ENCODE measurements around the gene NADSYN1.

NADSYN1 gene

GRCh38 chr11:71491940-71492339, 38.9 kb downstream of the NADSYN1 start:
- peaks cover 56% of the 10 kb centered on the region for H3K36me3 ChIP-seq (ENCODE audit: control insufficient read depth, insufficient read depth, low read length)
- H3K4me3 ChIP-seq (ENCODE audit: extremely low read depth, insufficient read depth, low read length, poor library complexity, severe bottlenecking): no peak overlapping the region
- H3K9me3 ChIP-seq (ENCODE audit: control insufficient read depth, low read length): no peaks in the 10 kb centered on the region
- WGBS, 2 experiments (ENCODE audit: insufficient coverage in 2 of 2): 95% methylated on average over 6 to 7 of the region's 9 CpGs
- peaks cover 24% of the 10 kb centered on the region for H3K4me1 ChIP-seq (ENCODE audit: control insufficient read depth, insufficient read depth, low read length, poor library complexity, severe bottlenecking)
- H3K27ac ChIP-seq (ENCODE audit: low read depth, low read length, severe bottlenecking): no peak overlapping the region

GRCh38 chr11:71495286-71496230, 42.6 kb downstream of the NADSYN1 start:
- Histone ChIP-seq H3K36me3 (ENCODE audit: control insufficient read depth, insufficient read depth, low read length) (peaks cover 81% of the 10 kb centered on the region), H3K9me3 (ENCODE audit: control insufficient read depth, low read length) (no peaks in the 10 kb centered on the region), H3K4me3 (ENCODE audit: extremely low read depth, insufficient read depth, low read length, poor library complexity, severe bottlenecking) (no peak overlapping the region), H3K27ac (ENCODE audit: low read depth, low read length, severe bottlenecking) (no peak overlapping the region), H3K4me1 (ENCODE audit: control insufficient read depth, insufficient read depth, low read length, poor library complexity, severe bottlenecking) (no peaks in the 10 kb centered on the region)
- WGBS, 2 experiments (ENCODE audit: insufficient coverage in 2 of 2): 94 to 97% methylated on average over 18 of the region's 20 CpGs

- no peaks in the 10 kb centered on the region for H3K4me1 ChIP-seq (ENCODE audit: control insufficient read depth, insufficient read depth, low read length, poor library complexity, severe bottlenecking)
- no peak overlapping the region for H3K27ac ChIP-seq (ENCODE audit: low read depth, low read length, severe bottlenecking)
- no peaks in the 10 kb centered on the region for H3K9me3 ChIP-seq (ENCODE audit: control insufficient read depth, low read length)
- WGBS, 2 experiments (ENCODE audit: insufficient coverage in 2 of 2): 91 to 93% methylated on average over 13 of the region's 13 CpGs
- no peak overlapping the region for H3K4me3 ChIP-seq (ENCODE audit: extremely low read depth, insufficient read depth, low read length, poor library complexity, severe bottlenecking)
- H3K36me3 ChIP-seq (ENCODE audit: control insufficient read depth, insufficient read depth, low read length): peaks cover 75% of the 10 kb centered on the region
Measured at GRCh38 chr11:71496421-71496820, 43.4 kb downstream of the NADSYN1 start.

DNA sequence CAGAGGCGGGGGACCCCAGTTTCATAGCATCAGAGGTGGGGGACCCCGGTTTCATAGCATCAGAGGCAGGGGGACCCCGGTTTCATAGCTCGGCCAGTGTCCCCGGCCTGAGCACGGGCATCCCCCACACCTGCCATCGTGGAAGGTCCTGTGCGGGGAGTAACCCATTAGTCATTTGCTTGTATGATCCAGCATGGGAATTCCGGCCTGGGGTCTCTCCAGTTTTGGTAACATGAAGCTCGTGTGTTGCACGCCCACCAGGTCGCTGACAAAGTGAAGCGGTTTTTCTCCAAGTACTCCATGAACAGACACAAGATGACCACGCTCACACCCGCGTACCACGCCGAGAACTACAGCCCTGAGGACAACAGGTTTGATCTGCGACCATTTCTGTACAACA, 45.1 kb downstream of the NADSYN1 start:
- H3K27ac ChIP-seq (ENCODE audit: low read depth, low read length, severe bottlenecking): no peak overlapping the region
- 96 to 97% methylated on average over 18 of the region's 19 CpGs for WGBS, 2 experiments (ENCODE audit: insufficient coverage in 2 of 2)
- H3K9me3 ChIP-seq (ENCODE audit: control insufficient read depth, low read length): no peaks in the 10 kb centered on the region
- no peak overlapping the region for H3K4me3 ChIP-seq (ENCODE audit: extremely low read depth, insufficient read depth, low read length, poor library complexity, severe bottlenecking)
- peaks cover 58% of the 10 kb centered on the region for H3K36me3 ChIP-seq (ENCODE audit: control insufficient read depth, insufficient read depth, low read length)
- no peaks in the 10 kb centered on the region for H3K4me1 ChIP-seq (ENCODE audit: control insufficient read depth, insufficient read depth, low read length, poor library complexity, severe bottlenecking)

DNA sequence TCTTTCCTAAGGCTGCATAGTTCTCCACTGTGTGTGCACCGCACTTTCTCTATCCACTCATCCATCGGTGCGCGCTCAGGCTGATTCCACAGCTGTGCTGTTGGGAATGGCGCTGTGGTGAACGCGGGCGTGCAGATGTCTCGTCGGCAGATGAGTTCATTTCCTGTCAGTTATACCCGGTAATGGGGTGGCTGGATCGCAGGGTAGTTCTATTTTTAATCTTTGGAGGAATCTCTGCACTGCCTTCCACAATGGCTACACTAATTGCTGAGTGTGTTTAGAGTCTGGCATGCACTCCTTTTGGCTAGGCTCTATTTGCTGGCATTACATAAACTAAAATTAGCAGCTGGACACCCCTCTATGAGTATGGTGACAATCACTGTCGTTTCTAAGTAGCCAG, 46.1 kb downstream of the NADSYN1 start:
- Histone ChIP-seq H3K27ac (ENCODE audit: low read depth, low read length, severe bottlenecking) (no peak overlapping the region), H3K4me1 (ENCODE audit: control insufficient read depth, insufficient read depth, low read length, poor library complexity, severe bottlenecking) (peaks cover 1% of the 10 kb centered on the region), H3K9me3 (ENCODE audit: control insufficient read depth, low read length) (no peaks in the 10 kb centered on the region), H3K4me3 (ENCODE audit: extremely low read depth, insufficient read depth, low read length, poor library complexity, severe bottlenecking) (no peak overlapping the region), H3K36me3 (ENCODE audit: control insufficient read depth, insufficient read depth, low read length) (peaks cover 61% of the 10 kb centered on the region)
- WGBS, 2 experiments (ENCODE audit: insufficient coverage in 2 of 2): 96 to 97% methylated on average over 11 to 12 of the region's 13 CpGs

GRCh38 chr11:71499546-71499945, 46.5 kb downstream of the NADSYN1 start:
- H3K36me3 ChIP-seq (ENCODE audit: control insufficient read depth, insufficient read depth, low read length): peaks cover 64% of the 10 kb centered on the region
- 89 to 92% methylated on average over 5 of the region's 6 CpGs for WGBS, 2 experiments (ENCODE audit: insufficient coverage in 2 of 2)
- peaks cover 5% of the 10 kb centered on the region for H3K4me1 ChIP-seq (ENCODE audit: control insufficient read depth, insufficient read depth, low read length, poor library complexity, severe bottlenecking)
- no peak overlapping the region for H3K27ac ChIP-seq (ENCODE audit: low read depth, low read length, severe bottlenecking)
- H3K9me3 ChIP-seq (ENCODE audit: control insufficient read depth, low read length): no peaks in the 10 kb centered on the region
- no peak overlapping the region for H3K4me3 ChIP-seq (ENCODE audit: extremely low read depth, insufficient read depth, low read length, poor library complexity, severe bottlenecking)

DNA sequence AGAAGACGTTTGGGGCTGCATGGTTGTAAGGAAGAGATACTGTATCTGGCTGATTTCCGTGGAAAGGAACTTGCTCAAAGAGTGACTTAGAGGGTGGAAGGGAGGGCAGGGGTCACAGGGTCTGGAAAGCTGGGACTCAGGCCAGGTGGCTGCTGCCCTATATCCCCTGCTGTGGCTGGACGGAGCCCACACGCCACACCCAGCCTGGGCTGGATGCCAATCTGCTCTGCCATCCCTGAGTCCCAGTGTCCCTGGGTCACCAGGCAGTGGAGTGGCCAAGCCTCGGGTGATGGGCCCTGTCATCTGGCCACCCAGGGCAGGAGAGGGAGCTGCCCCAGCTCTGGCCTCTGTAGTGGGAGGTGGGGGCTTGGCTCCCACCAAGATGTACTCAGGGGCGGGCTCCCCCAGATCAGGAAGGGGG, 47.6 kb downstream of the NADSYN1 start:
- WGBS, 2 experiments (ENCODE audit: insufficient coverage in 2 of 2): 85 to 96% methylated on average over 5 to 6 of the region's 6 CpGs
- H3K4me3 ChIP-seq (ENCODE audit: extremely low read depth, insufficient read depth, low read length, poor library complexity, severe bottlenecking): no peak overlapping the region
- no peak overlapping the region for H3K27ac ChIP-seq (ENCODE audit: low read depth, low read length, severe bottlenecking)
- peaks cover 54% of the 10 kb centered on the region for H3K36me3 ChIP-seq (ENCODE audit: control insufficient read depth, insufficient read depth, low read length)
- no peaks in the 10 kb centered on the region for H3K9me3 ChIP-seq (ENCODE audit: control insufficient read depth, low read length)
- peaks cover 5% of the 10 kb centered on the region for H3K4me1 ChIP-seq (ENCODE audit: control insufficient read depth, insufficient read depth, low read length, poor library complexity, severe bottlenecking)

- H3K36me3 ChIP-seq (ENCODE audit: control insufficient read depth, insufficient read depth, low read length): peaks cover 49% of the 10 kb centered on the region
- no peaks in the 10 kb centered on the region for H3K9me3 ChIP-seq (ENCODE audit: control insufficient read depth, low read length)
- H3K4me1 ChIP-seq (ENCODE audit: control insufficient read depth, insufficient read depth, low read length, poor library complexity, severe bottlenecking): peaks cover 5% of the 10 kb centered on the region
- H3K27ac ChIP-seq (ENCODE audit: low read depth, low read length, severe bottlenecking): no peak overlapping the region
- 97% methylated on average over 28 of the region's 30 CpGs for WGBS, 2 experiments (ENCODE audit: insufficient coverage in 2 of 2)
- H3K4me3 ChIP-seq (ENCODE audit: extremely low read depth, insufficient read depth, low read length, poor library complexity, severe bottlenecking): no peak overlapping the region
Measured at GRCh38 chr11:71501071-71501985, 48.3 kb downstream of the NADSYN1 start.

- H3K27ac ChIP-seq (ENCODE audit: low read depth, low read length, severe bottlenecking): no peak overlapping the region
- no peaks in the 10 kb centered on the region for H3K9me3 ChIP-seq (ENCODE audit: control insufficient read depth, low read length)
- no peak overlapping the region for H3K4me3 ChIP-seq (ENCODE audit: extremely low read depth, insufficient read depth, low read length, poor library complexity, severe bottlenecking)
- peaks cover 44% of the 10 kb centered on the region for H3K36me3 ChIP-seq (ENCODE audit: control insufficient read depth, insufficient read depth, low read length)
- H3K4me1 ChIP-seq (ENCODE audit: control insufficient read depth, insufficient read depth, low read length, poor library complexity, severe bottlenecking): peaks cover 5% of the 10 kb centered on the region
- 93 to 98% methylated on average over 5 of the region's 10 CpGs for WGBS, 2 experiments (ENCODE audit: insufficient coverage in 2 of 2)
Measured at GRCh38 chr11:71502026-71502425, 49.0 kb downstream of the NADSYN1 start.

DNA sequence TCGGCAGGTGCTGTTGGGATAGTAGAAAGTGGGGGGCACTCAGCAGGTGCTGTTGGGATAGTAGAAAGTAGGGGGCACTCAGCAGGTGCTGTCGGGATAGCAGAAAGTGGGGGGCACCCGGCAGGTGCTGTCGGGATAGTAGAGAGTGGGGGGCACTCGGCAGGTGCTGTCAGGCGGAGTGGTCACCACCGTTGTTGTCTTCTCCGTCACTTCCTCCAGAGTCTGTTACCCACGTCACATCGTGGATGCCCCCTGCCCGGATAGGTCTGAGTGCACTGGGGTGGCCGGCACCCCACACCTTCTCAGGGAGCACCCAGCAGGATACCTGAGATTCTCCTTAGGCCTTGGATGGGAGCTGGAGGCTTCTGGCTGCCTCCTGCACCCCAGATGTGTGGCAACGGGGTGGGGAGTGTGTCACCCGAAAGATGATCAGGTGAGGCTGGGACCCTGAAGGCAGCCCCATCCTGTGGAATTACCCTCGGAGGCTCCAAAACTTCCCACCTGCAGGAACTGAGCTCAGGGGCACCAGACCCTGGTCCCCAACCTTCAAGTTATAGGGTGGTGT, 50.0 kb downstream of the NADSYN1 start:
- H3K4me1 ChIP-seq (ENCODE audit: control insufficient read depth, insufficient read depth, low read length, poor library complexity, severe bottlenecking): peaks cover 5% of the 10 kb centered on the region
- H3K4me3 ChIP-seq (ENCODE audit: extremely low read depth, insufficient read depth, low read length, poor library complexity, severe bottlenecking): no peak overlapping the region
- H3K36me3 ChIP-seq (ENCODE audit: control insufficient read depth, insufficient read depth, low read length): peaks cover 37% of the 10 kb centered on the region
- WGBS, 2 experiments (ENCODE audit: insufficient coverage in 2 of 2): 89 to 91% methylated on average over 14 of the region's 15 CpGs
- no peak overlapping the region for H3K27ac ChIP-seq (ENCODE audit: low read depth, low read length, severe bottlenecking)
- no peaks in the 10 kb centered on the region for H3K9me3 ChIP-seq (ENCODE audit: control insufficient read depth, low read length)

Measured in mesodermal cell (in vitro differentiated cells).